GM12892 (cell line): Measurements from ENCODE around the gene DAAM1.

Source experiments
- DNase-seq: peaks from one replicate; pipeline ENCODE4 v3.0.0; 2011; ENCODE audit not compliant: insufficient read length
- FAIRE-seq: peaks from 2 replicates; lab custom pipeline; 2011; peaks lifted over from hg19 to GRCh38; lab: Jason Lieb, UNC
- POLR2A ChIP-seq: IDR thresholded peaks from 2 replicates; pipeline ENCODE4 v1.6.1; 2011; ENCODE audit warnings: low read depth, low read length, control low read depth
- POLR2AphosphoS5 ChIP-seq: IDR thresholded peaks from 2 replicates; pipeline ENCODE4 v1.6.1; 2011; ENCODE audit warnings: low read depth, low read length, control low read depth
- TAF1 ChIP-seq: IDR thresholded peaks from 2 replicates; pipeline ENCODE4 v1.6.1; 2011; ENCODE audit warnings: low read depth, mild to moderate bottlenecking, control low read depth, low read length, borderline replicate concordance

DAAM1 gene

DNA sequence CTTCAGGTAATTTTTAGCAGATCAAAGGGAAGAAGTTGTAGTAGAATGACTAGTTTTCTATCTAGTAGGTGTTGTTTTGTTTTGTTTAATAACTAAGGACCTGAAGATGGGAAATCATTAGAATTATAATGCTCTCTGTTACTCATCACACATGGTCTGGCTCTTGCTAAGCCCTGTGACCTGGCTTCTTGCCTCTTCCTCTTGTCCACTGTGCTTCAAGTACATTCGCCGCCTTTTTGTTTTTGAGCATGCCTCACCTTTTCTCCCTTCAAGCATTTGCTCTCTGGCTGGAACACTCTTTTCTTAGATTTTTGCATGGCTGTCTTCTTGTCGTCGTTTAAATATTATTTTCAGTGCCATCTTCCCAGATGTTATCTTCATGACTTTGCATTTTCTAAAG is 47.7 kb downstream of the DAAM1 start:
- FAIRE-seq (no peak), DNase-seq (no peak)
- TF ChIP-seq TAF1, result no peak
- no peak for TF ChIP-seq POLR2A
- no peak for TF ChIP-seq POLR2AphosphoS5

DNA sequence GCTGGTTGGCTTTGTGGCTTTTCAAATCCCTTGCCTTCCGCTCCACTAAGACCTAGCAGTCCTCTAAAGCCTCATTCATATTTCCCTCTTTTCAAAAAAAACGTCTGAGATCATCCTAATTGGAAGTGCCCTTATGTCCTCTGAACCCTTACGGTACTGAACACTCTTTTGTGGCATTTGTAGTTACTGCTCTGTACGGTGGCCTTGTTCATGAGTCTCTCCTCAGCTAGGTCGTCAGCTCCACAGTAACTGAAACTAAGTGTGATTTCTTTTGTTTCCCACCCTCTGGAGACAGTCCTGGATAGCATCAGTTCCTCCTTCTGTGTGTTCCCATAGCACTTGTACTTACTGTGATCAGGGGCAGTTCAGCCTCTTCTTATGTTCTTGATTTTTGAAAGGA is 49.7 kb downstream of the DAAM1 start:
- FAIRE-seq, result no peak
- TF ChIP-seq TAF1 (no peak), POLR2A (no peak), POLR2AphosphoS5 (no peak)

DNA sequence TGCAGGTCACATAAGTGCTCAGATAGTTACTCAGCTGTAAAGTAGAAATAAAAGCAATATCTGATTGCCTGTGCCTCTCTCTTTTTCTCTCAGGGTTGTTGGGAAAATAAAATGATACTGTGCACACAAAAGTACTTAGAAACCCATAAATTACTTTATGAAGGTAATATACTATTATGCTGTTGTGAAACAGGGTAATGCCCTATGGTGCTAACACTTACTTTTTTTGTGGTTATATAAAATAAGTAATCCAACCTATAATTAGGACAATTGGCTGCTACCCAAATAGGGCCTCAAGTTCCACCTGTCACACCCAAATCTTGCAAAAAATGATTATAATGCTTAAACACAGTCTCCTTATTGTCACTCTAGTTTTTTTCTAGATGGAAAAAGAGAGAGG is 50.6 kb downstream of the DAAM1 start:
- TF ChIP-seq POLR2A, result no peak
- no peak for TF ChIP-seq POLR2AphosphoS5
- TF ChIP-seq TAF1, result no peak
- no peak for FAIRE-seq
- DNase-seq, result no peak

More for the DNA sequence above, 49.7 kb downstream of the DAAM1 start:
- no peak for DNase-seq

DNA sequence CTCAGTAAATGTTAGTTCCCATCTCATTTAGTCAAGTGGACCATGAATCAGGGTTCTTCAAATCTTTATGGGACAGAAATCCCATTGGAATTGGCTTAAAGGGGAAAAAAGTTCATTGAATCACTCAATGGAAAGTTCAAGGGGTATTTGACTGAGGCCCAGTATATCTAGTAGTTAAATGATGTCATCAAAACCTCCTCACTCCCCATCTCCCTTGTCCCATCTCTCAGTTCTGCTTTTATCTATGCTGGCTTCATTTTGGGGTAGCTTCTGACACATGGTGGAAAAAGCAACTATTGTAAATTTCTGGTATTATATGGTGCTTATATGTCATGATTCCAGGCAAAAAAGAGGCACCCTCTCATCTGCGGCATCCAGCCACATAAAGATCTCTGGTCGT is 51.9 kb downstream of the DAAM1 start:
- DNase-seq (no peak), FAIRE-seq (peak; percentile 53)
- TF ChIP-seq POLR2A (no peak), POLR2AphosphoS5 (no peak)

DNA sequence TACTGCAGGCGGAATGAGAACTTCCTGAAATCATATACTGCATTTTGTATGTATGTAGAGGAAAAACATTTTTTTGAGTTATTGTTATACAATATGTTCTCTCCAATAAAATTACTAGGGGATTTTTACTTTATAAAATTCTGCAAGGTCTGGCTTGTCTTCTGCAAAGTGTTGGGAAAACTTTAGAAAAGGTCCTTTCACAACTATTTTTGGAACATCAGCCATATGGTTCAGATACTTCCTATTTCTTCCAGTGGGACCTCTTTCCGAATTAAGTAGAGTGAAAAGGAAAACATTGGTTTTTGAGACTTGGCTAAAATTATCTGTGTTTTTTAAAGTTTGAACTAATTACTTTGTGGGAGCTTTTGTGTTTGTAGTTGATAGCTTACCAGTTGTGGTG is 52.7 kb downstream of the DAAM1 start:
- no peak for DNase-seq
- no peak for FAIRE-seq
- TF ChIP-seq POLR2A (no peak), TAF1 (no peak)

DNA sequence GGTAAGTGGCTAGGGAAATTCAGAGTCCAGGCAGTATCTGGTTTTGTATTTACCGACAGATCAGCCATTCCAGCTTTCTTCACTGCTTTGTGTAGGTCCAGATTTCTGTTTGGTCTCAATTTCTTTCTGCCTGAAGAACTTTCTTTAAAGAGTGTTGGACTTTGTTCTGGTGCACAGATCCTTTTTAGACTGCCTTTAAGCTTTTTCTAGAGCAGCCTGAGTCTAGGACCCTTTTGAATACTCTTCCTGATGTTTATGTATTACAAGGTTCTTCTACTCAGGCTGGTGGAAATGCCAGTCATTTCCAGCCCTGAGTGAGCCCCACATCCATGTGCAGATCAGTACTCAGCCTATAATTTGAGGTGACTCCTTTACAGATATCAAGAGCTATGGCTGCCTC is 54.7 kb downstream of the DAAM1 start:
- TF ChIP-seq TAF1 (no peak), POLR2A (no peak), POLR2AphosphoS5 (no peak)
- FAIRE-seq (no peak), DNase-seq (no peak)

DNA sequence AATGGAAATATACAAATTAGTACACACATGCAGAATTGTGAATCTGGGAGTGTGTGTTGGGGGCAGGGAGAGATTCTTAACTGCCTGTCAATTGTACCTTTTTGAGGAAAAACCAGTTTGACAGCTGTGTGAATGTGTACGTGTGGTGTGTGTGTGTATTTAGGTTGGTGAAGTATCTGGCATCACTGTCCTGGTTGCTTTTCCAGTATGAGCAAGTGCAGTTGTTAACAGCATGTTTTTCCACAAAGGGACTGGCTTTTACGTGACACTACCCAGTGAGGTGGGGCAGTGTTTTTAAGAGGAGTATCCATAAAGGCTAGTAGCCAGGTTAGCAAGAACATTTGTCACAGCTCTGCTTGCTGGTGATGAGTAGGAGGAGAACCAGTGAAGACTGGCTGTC is 56.1 kb downstream of the DAAM1 start:
- TF ChIP-seq POLR2A (no peak), POLR2AphosphoS5 (no peak), TAF1 (no peak)
- no peak for FAIRE-seq
- no peak for DNase-seq

DNA sequence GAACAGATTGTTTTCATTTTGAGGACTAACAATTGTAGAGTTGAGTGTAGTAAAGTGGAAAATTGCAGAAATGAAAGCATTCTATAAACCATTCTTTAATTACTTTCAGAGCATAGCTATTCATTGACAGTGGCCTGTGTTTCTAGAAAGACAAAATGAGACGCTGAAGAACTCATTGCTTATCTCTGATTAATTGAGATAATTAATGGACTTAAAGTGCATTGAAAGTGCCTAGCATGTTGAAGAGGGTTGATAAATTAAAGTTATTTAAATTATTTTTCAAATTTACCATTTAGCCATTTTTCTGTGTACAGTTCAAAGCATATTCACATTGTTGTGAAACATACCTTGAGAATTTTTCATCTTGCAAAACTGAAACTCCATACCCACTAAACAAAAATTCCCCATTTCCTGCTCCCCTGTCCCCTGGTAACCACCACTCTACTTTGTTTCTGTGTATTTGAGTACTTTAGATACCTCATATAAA is 57.4 kb downstream of the DAAM1 start:
- DNase-seq, result no peak
- peak; percentile 77 for FAIRE-seq
- TF ChIP-seq POLR2AphosphoS5, result no peak
- no peak for TF ChIP-seq POLR2A
- TF ChIP-seq TAF1, result no peak

DNA sequence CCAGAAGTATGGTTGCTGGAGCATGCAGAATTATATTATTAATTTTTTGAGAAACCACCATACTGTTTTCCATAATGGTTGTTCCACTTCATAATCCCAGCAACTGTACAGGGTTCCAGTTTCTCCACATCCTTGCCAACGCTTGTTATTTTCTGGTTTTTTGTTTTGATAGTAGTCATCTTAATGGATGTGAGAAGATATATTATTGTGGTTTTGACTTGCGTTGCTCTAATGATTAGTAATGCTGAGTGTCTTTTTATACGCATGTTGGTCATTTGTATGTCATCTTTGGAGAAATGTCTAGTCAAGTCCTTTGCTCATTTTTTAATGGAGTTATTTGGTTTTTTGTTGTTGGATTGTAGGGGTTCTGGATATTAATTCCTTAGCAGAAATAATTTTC is 58.1 kb downstream of the DAAM1 start:
- TF ChIP-seq TAF1, result no peak
- TF ChIP-seq POLR2A, result no peak
- no peak for TF ChIP-seq POLR2AphosphoS5
- no peak for DNase-seq
- FAIRE-seq, result peak; percentile 5

DNA sequence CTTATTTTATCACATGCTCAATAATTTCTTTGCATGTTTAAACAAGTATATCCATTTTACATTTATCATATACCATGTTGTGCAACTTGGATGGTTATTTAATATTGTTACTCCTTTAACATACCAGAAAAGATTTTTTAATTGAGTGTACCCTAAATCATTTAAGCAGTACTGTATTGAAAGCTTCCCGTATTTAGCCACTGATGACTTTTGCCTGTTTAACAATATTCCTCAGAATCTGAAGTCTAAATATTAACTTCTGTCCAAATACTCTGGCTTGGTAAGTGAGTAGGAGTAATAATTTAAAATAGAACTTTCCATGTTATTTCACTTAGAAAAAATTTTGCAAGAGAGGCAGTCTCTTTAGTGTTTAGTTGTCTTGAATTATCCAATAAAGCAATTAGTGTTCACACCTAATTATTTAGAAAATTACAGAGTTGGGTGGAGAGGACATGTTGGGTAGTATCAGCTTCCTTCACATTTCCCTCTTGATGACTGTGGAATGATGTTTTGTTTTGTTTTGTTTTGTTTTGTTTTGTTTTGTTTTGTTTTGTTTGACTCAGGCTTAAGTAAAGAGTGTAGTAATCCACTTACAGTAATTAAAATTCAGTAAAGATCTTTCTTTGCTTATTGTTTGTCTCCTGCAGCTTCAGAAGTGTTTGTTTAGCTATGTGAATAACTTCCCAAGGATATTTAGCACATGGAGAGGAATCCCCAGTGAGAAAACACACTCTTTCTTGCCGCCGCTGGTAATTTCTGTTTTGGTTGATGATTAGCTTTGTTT is 59.5 kb downstream of the DAAM1 start:
- TF ChIP-seq POLR2AphosphoS5 (no peak), POLR2A (no peak), TAF1 (no peak)
- peak; percentile 44 for FAIRE-seq
- DNase-seq, result no peak

DNA sequence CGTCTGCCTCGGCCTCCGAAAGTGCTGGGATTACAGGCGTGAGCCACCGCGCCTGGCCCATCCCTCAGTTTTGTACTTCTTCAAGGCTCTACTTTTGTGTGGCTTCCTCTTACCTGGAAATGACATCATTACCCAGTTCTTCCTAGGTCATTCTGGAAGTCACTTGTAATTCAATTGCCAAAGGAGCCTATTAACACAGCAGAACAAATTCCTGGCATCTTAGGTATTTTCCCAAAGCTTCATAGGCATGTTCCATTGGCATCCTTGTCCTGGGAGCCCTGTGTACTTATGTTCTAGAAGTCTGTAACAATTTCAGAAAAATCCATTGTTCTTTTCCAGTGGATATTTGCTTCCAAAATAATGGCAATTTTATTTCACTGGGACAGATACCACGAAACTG is 60.6 kb downstream of the DAAM1 start:
- no peak for TF ChIP-seq POLR2A
- DNase-seq (no peak), FAIRE-seq (no peak)
